Left lung (tissue), 10 donors: ENCODE measurements around the gene BRWD1. TPM values are rescaled to one million over a fixed set of nuclear protein-coding genes. Genes with fewer than 3 reads are reported as not detected.
A peak's percentile ranks its signal among the peaks of the same experiment; 100 is the strongest.

ENCODE experiments used
- ATAC-seq: fragments of 200-7000 bp; cut with Tn5 transposase; one replicate; pipeline ENCODE4 v1.9.1; 2020; ENCODE audit warnings: moderate library complexity
- DNase-seq, 4 donors: peaks; one replicate each; pipeline ENCODE4 v3.0.0-alpha.2; 2013 to 2020
- H3K27ac ChIP-seq, 2 donors: fragments of 200-600 bp; sonication (generic) in 1 of 2; one replicate each; pipeline versions ENCODE4 v1.5.0 to v1.8.0; 2020 to 2021
- H3K27me3 ChIP-seq, 2 donors: fragments of 200-600 bp; sonication (generic) in 1 of 2; one replicate each; pipeline versions ENCODE4 v1.5.0 to v1.8.0; 2020 to 2021
- H3K36me3 ChIP-seq, 2 donors: fragments of 200-600 bp; sonication (generic) in 1 of 2; one replicate each; pipeline versions ENCODE4 v1.5.0 to v1.8.0; 2020 to 2021
- H3K4me1 ChIP-seq, 2 donors: fragments of 200-600 bp; one replicate each; pipeline ENCODE4 v1.8.0; 2021
- H3K4me3 ChIP-seq, 2 donors: fragments of 200-600 bp; sonication (generic) in 1 of 2; one replicate each; pipeline versions ENCODE4 v1.5.0 to v1.8.0; 2020 to 2021; ENCODE audit warnings: mild to moderate bottlenecking in 1 of 2
- H3K9me3 ChIP-seq, 2 donors: fragments of 200-600 bp; sonication (generic) in 1 of 2; one replicate each; pipeline versions ENCODE4 v1.5.0 to v1.8.0; 2020 to 2021
- CTCF ChIP-seq, 2 donors: fragments of 200-600 bp; sonication (generic) in 1 of 2; IDR thresholded peaks; one replicate each; pipeline versions ENCODE4 v1.5.0 to v1.8.0; 2021; ENCODE audit warnings: antibody characterized with exemption in 2 of 2
- intact Hi-C, 2 donors: fragments of 100-400 bp; cut with DNase I; formaldehyde crosslinking; loops; one replicate each; pipeline versions ENCODE4 v1.11.2 to v1.14.2; 2022
- polyA plus RNA-seq, 6 donors: library from polyadenylated mRNA; unstranded; fragments of 120-200 nt; gene quantifications; one replicate each; pipeline ENCODE4 v1.2.1, GENCODE V29; 2013; ENCODE audit not compliant: insufficient read length in 6 of 6
- total RNA-seq, 2 donors: library from RNA; stranded (reverse); fragmentation: NEBNext Ultra II Directional; extraction: Animal tissue kit (Norgen Biotek cat#: 25700); gene quantifications; one replicate each; pipeline ENCODE4 v1.2.1, GENCODE V29; 2021
- donor health status: DM: no; HTN: yes; CAD: no.
- donor health status: DM: no; HTN: no; CAD: no.

BRWD1 gene
- total and polyA plus RNA-seq, 8 donors: 33.0 to 54.3 (median 47.3) TPM

GRCh38 chr21:39269620-39270019 is 43.8 kb downstream of the BRWD1 start:
- DNase-seq (no peak), ATAC-seq (no peak)
- TF ChIP-seq CTCF (IDR thresholded peaks at IDR 0.05): no peak
- Histone ChIP-seq H3K36me3 (peaks cover 0 to 98% of the 10 kb centered on the region in 2 donors), H3K4me1 (no peaks in the 10 kb centered on the region), H3K4me3 (no peak overlapping the region), H3K9me3 (no peaks in the 10 kb centered on the region), H3K27ac (no peak overlapping the region), H3K27me3 (no peaks in the 10 kb centered on the region)
- intact Hi-C loops: no loop called here

- Histone ChIP-seq H3K4me3 (no peak overlapping the region), H3K27ac (no peak overlapping the region), H3K36me3 (peaks cover 0 to 97% of the 10 kb centered on the region in 2 donors), H3K9me3 (no peaks in the 10 kb centered on the region), H3K4me1 (no peaks in the 10 kb centered on the region), H3K27me3 (no peaks in the 10 kb centered on the region)
- TF ChIP-seq CTCF (IDR thresholded peaks at IDR 0.05): no peak
- intact Hi-C loops: no loop called here
- no peak for ATAC-seq
- DNase-seq: no peak
These were observed 47.8 kb downstream of the BRWD1 start for GRCh38 chr21:39265603-39266002.

- TF ChIP-seq CTCF (IDR thresholded peaks at IDR 0.05): no peak
- H3K36me3 ChIP-seq: peaks cover 0 to 94% of the 10 kb centered on the region in 2 donors
- no peak overlapping the region for H3K27ac ChIP-seq
- no peaks in the 10 kb centered on the region for H3K27me3 ChIP-seq
- intact Hi-C loops: no loop called here
- no peaks in the 10 kb centered on the region for H3K9me3 ChIP-seq
- ATAC-seq: no peak
- H3K4me1 ChIP-seq: no peaks in the 10 kb centered on the region
- no peak for DNase-seq
- no peak overlapping the region for H3K4me3 ChIP-seq
These were observed 50.1 kb downstream of the BRWD1 start for GRCh38 chr21:39263372-39263771.

DNA sequence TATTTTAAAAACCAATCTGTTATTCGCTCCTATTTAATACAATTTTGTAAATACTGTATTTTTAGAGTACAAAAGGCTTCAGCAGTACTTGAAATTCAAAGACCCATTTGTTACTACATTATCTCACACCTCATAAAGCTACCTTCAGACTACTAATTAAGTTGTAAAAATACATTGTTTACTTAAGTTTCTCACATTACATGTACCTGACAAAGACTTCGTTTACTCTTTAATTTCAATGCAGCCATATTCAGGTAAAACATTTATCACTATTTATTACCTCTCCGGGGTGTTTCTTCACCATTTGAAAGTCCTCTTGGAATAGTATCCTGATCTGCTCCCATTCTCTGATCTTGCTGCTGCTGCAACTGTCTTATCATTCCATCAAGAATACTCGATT is 55.2 kb downstream of the BRWD1 start:
- intact Hi-C loops: no loop called here
- Histone ChIP-seq H3K4me1 (no peaks in the 10 kb centered on the region), H3K9me3 (no peaks in the 10 kb centered on the region), H3K36me3 (peaks cover 0 to 92% of the 10 kb centered on the region in 2 donors), H3K27me3 (no peaks in the 10 kb centered on the region), H3K4me3 (no peak overlapping the region), H3K27ac (no peak overlapping the region)
- DNase-seq: no peak
- no peak for TF ChIP-seq CTCF (IDR thresholded peaks at IDR 0.05)
- ATAC-seq: no peak

GRCh38 chr21:39251326-39251725 is 62.1 kb downstream of the BRWD1 start:
- Histone ChIP-seq H3K9me3 (no peaks in the 10 kb centered on the region), H3K27me3 (no peaks in the 10 kb centered on the region), H3K4me1 (no peaks in the 10 kb centered on the region), H3K4me3 (no peak overlapping the region), H3K27ac (no peak overlapping the region), H3K36me3 (peaks cover 0 to 89% of the 10 kb centered on the region in 2 donors)
- peak in 1 of 4 donors; percentile 19 for DNase-seq
- no peak for ATAC-seq
- no peak for TF ChIP-seq CTCF (IDR thresholded peaks at IDR 0.05)
- intact Hi-C loops: no loop called here
